Measurements from ENCODE around the gene SORCS2. TPM values are rescaled to one million over a fixed set of nuclear protein-coding genes. Genes with fewer than 3 reads are reported as not detected.

The SORCS2 gene
- polyA plus RNA-seq, 1 donor from 2014 or later, result 1.0 TPM

DNA sequence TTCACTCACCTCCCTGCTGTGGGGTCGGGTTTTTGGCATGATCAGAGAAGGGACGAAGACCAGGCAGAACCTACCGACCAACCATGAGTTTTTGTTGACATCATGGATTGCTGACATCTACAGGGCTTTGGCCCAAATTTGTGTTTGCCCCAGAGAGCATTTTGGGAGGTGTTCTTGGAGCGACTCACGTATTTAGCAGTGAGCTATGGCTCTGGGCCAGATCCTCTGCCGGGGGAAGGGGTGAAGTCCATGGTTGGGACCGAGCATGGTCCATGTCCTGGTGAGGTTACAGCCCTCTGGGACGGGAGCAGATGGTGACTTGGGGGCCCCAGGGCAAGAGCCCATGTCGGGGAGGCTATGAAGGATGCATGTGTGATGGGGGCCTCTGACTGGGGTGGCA is 17.4 kb downstream of the SORCS2 start:
- Histone ChIP-seq H3K27ac (ENCODE audit: low read length) (no peak overlapping the region), H3K4me3 (ENCODE audit: low read length) (no peak overlapping the region), H3K9me3 (ENCODE audit: low read length) (no peaks in the 10 kb centered on the region), H3K9me2 (ENCODE audit: insufficient read depth, low read length) (no peaks in the 10 kb centered on the region), H3K4me2 (ENCODE audit: low read length) (no peak overlapping the region), H3K9ac (ENCODE audit: low read length) (no peak overlapping the region), H4K20me1 (ENCODE audit: insufficient read depth) (no peaks in the 10 kb centered on the region), H3K79me2 (replicated peaks; ENCODE audit: insufficient read depth, low read length) (no peaks in the 10 kb centered on the region), H3K36me3 (ENCODE audit: insufficient read depth, low read length) (no peaks in the 10 kb centered on the region), H2AFZ (ENCODE audit: low read depth, low read length) (no peak overlapping the region), H3F3A (ENCODE audit: insufficient read depth, low read length, poor library complexity, severe bottlenecking) (no peaks in the 10 kb centered on the region), H3K27me3 (ENCODE audit: insufficient read depth, low read depth, low read length) (no peaks in the 10 kb centered on the region)
- TF ChIP-seq EP300 (conservative IDR thresholded peaks at IDR 0.05; ENCODE audit: poor library complexity, severe bottlenecking) (no peak), TAF1 (IDR thresholded peaks at IDR 0.05; ENCODE audit: low read depth) (no peak), EZH2 (IDR thresholded peaks at IDR 0.05; ENCODE audit: borderline replicate concordance, insufficient read depth, low read length, poor library complexity, severe bottlenecking) (no peak), MXI1 (conservative IDR thresholded peaks at IDR 0.05; ENCODE audit: poor library complexity, severe bottlenecking) (no peak), RAD21 (conservative IDR thresholded peaks at IDR 0.05) (no peak), SMC3 (conservative IDR thresholded peaks at IDR 0.05; ENCODE audit: poor library complexity) (no peak), POLR2AphosphoS5 (IDR thresholded peaks at IDR 0.05) (no peak)
- TF ChIP-seq, protein P1, sequence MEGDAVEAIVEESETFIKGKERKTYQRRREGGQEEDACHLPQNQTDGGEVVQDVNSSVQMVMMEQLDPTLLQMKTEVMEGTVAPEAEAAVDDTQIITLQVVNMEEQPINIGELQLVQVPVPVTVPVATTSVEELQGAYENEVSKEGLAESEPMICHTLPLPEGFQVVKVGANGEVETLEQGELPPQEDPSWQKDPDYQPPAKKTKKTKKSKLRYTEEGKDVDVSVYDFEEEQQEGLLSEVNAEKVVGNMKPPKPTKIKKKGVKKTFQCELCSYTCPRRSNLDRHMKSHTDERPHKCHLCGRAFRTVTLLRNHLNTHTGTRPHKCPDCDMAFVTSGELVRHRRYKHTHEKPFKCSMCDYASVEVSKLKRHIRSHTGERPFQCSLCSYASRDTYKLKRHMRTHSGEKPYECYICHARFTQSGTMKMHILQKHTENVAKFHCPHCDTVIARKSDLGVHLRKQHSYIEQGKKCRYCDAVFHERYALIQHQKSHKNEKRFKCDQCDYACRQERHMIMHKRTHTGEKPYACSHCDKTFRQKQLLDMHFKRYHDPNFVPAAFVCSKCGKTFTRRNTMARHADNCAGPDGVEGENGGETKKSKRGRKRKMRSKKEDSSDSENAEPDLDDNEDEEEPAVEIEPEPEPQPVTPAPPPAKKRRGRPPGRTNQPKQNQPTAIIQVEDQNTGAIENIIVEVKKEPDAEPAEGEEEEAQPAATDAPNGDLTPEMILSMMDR (IDR thresholded peaks at IDR 0.05; ENCODE audit: poor library complexity, severe bottlenecking), result no peak
- TF ChIP-seq, protein P2, sequence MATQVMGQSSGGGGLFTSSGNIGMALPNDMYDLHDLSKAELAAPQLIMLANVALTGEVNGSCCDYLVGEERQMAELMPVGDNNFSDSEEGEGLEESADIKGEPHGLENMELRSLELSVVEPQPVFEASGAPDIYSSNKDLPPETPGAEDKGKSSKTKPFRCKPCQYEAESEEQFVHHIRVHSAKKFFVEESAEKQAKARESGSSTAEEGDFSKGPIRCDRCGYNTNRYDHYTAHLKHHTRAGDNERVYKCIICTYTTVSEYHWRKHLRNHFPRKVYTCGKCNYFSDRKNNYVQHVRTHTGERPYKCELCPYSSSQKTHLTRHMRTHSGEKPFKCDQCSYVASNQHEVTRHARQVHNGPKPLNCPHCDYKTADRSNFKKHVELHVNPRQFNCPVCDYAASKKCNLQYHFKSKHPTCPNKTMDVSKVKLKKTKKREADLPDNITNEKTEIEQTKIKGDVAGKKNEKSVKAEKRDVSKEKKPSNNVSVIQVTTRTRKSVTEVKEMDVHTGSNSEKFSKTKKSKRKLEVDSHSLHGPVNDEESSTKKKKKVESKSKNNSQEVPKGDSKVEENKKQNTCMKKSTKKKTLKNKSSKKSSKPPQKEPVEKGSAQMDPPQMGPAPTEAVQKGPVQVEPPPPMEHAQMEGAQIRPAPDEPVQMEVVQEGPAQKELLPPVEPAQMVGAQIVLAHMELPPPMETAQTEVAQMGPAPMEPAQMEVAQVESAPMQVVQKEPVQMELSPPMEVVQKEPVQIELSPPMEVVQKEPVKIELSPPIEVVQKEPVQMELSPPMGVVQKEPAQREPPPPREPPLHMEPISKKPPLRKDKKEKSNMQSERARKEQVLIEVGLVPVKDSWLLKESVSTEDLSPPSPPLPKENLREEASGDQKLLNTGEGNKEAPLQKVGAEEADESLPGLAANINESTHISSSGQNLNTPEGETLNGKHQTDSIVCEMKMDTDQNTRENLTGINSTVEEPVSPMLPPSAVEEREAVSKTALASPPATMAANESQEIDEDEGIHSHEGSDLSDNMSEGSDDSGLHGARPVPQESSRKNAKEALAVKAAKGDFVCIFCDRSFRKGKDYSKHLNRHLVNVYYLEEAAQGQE (IDR thresholded peaks at IDR 0.05; ENCODE audit: borderline replicate concordance), result no peak

DNA sequence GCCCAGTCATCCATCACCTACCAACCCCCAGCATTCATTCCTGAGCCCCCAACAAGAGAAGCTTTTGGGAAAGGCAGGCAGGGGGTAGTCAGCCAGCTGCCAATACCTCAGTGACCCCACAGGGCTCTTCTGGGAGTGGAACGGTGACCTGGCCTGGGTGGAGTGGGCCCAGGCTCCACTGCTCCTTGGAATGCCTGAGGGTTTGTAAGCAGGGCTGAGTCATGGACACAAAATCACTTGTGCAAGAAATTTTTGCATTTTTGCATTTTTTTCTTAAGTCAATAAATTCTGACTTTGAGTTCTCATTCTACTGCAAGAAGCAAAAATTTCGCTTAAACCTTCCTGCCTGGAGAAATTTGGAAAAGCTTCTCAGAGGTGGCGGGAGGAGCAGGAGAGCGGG is 18.5 kb downstream of the SORCS2 start:
- no peaks in the 10 kb centered on the region for H3K9me2 ChIP-seq (ENCODE audit: insufficient read depth, low read length)
- H3K9me3 ChIP-seq (ENCODE audit: low read length), result no peaks in the 10 kb centered on the region
- H4K20me1 ChIP-seq (ENCODE audit: insufficient read depth), result no peaks in the 10 kb centered on the region
- no peaks in the 10 kb centered on the region for H3F3A ChIP-seq (ENCODE audit: insufficient read depth, low read length, poor library complexity, severe bottlenecking)
- no peaks in the 10 kb centered on the region for H3K36me3 ChIP-seq (ENCODE audit: insufficient read depth, low read length)
- H3K9ac ChIP-seq (ENCODE audit: low read length), result no peak overlapping the region
- no peak overlapping the region for H2AFZ ChIP-seq (ENCODE audit: low read depth, low read length)
- H3K4me3 ChIP-seq (ENCODE audit: low read length), result no peak overlapping the region
- H3K27ac ChIP-seq (ENCODE audit: low read length), result no peak overlapping the region
- no peaks in the 10 kb centered on the region for H3K27me3 ChIP-seq (ENCODE audit: insufficient read depth, low read depth, low read length)
- TF ChIP-seq SMC3 (conservative IDR thresholded peaks at IDR 0.05; ENCODE audit: poor library complexity), result no peak
- TF ChIP-seq POLR2AphosphoS5 (IDR thresholded peaks at IDR 0.05), result no peak
- no peak for TF ChIP-seq EZH2 (IDR thresholded peaks at IDR 0.05; ENCODE audit: borderline replicate concordance, insufficient read depth, low read length, poor library complexity, severe bottlenecking)
- TF ChIP-seq TAF1 (IDR thresholded peaks at IDR 0.05; ENCODE audit: low read depth), result no peak
- no peak for TF ChIP-seq MXI1 (conservative IDR thresholded peaks at IDR 0.05; ENCODE audit: poor library complexity, severe bottlenecking)
- no peak overlapping the region for H3K4me2 ChIP-seq (ENCODE audit: low read length)
- no peaks in the 10 kb centered on the region for H3K79me2 ChIP-seq (replicated peaks; ENCODE audit: insufficient read depth, low read length)

Data from neural cell (in vitro differentiated cells).